SK-N-SH treated with all-trans-retinoic acid at 6 μM for 48 hours (cell line): ENCODE results near the gene PAPPA.
A peak's percentile ranks its signal among the peaks of the same experiment; 100 is the strongest.

Experiments used
- BACH2 ChIP-seq: fragments of 250-450 bp; sonication (Bioruptor Pico); IDR thresholded peaks from 2 replicates; pipeline ENCODE4 v1.9.0; 2021; ENCODE audit warnings: mild to moderate bottlenecking, borderline replicate concordance
- CSDC2 ChIP-seq: fragments of 250-450 bp; sonication (Bioruptor Pico); IDR thresholded peaks from 2 replicates; pipeline ENCODE4 v1.5.0; 2020; ENCODE audit warnings: mild to moderate bottlenecking, moderate library complexity
- ESRRG ChIP-seq: fragments of 250-450 bp; sonication (Bioruptor Pico); IDR thresholded peaks from 2 replicates; pipeline ENCODE4 v1.6.1; 2021; ENCODE audit warnings: mild to moderate bottlenecking
- ISL1 ChIP-seq: fragments of 250-450 bp; sonication (Bioruptor Pico); IDR thresholded peaks from 2 replicates; pipeline ENCODE4 v2.1.2; 2022; ENCODE audit warnings: mild to moderate bottlenecking, moderate library complexity
- PPARA ChIP-seq: fragments of 250-450 bp; sonication (Bioruptor Pico); IDR thresholded peaks from 2 replicates; pipeline ENCODE4 v1.5.0; 2020; ENCODE audit warnings: mild to moderate bottlenecking, borderline replicate concordance
- ZFP3 ChIP-seq: fragments of 250-450 bp; sonication (Bioruptor Pico); IDR thresholded peaks from 2 replicates; pipeline ENCODE4 v1.5.0; 2020; ENCODE audit warnings: mild to moderate bottlenecking, moderate library complexity
- ZFP30 ChIP-seq: fragments of 450-650 bp; formaldehyde crosslinking; IDR thresholded peaks from 2 replicates; pipeline ENCODE4 v1.5.0; 2022; ENCODE audit warnings: mild to moderate bottlenecking, moderate library complexity
- ZNF70 ChIP-seq: fragments of 450-650 bp; formaldehyde crosslinking; IDR thresholded peaks from 2 replicates; pipeline ENCODE4 v1.5.0; 2020; ENCODE audit warnings: mild to moderate bottlenecking, moderate library complexity
- ZNF8 ChIP-seq: fragments of 450-650 bp; formaldehyde crosslinking; IDR thresholded peaks from 2 replicates; pipeline ENCODE4 v1.5.0; 2020; ENCODE audit warnings: mild to moderate bottlenecking, moderate library complexity
- TF ChIP-seq, protein P1 (sequence below): fragments of 250-450 bp; sonication (Bioruptor Pico); IDR thresholded peaks from 2 replicates; pipeline ENCODE4 v1.5.1; 2020; ENCODE audit warnings: low read depth, mild to moderate bottlenecking, moderate library complexity
- TF ChIP-seq, protein P2 (sequence below): fragments of 250-450 bp; sonication (Bioruptor Pico); IDR thresholded peaks from 2 replicates; pipeline ENCODE4 v1.8.0; 2020; ENCODE audit warnings: mild to moderate bottlenecking, moderate library complexity, borderline replicate concordance
- TF ChIP-seq, protein P3 (sequence below): fragments of 250-450 bp; sonication (Bioruptor Pico); IDR thresholded peaks from 2 replicates; pipeline ENCODE4 v1.5.0; 2020; ENCODE audit warnings: mild to moderate bottlenecking, moderate library complexity

DNA sequence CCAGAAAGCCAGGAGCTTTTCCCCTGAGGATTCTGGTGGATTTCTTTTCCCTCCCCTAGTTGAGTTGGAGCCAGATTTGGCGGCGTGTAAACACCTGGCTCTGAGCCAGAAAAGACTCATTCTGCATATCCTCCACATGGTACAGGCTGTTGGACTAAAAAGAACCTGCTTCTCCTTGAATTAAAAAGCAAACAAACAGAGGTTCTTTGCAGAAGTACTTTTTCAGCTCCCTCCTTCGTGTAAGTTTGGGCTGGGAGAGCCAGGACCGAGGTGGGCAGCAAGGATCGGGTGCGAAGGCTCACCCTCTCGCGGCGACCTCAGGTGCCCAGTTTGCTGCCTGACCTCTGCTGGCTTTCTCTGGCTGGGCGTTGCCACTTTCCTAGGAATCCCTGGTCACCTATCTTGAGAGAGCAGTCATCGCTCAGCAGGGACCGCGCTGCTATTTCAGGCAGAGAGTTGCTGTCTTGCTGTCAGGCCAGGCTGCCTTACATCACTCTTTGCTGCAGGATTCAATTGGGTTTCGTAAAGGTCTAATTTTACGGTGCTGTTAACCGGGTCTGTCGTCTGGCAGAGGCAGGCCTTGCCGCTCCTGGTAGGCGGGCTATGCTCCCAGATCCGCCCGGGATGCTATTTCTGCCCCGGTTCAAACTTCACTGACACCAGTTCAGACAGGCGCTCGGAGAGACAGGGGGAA, 3.2 kb downstream of the PAPPA start:
- TF ChIP-seq ZNF8, result no peak
- TF ChIP-seq, protein P1, sequence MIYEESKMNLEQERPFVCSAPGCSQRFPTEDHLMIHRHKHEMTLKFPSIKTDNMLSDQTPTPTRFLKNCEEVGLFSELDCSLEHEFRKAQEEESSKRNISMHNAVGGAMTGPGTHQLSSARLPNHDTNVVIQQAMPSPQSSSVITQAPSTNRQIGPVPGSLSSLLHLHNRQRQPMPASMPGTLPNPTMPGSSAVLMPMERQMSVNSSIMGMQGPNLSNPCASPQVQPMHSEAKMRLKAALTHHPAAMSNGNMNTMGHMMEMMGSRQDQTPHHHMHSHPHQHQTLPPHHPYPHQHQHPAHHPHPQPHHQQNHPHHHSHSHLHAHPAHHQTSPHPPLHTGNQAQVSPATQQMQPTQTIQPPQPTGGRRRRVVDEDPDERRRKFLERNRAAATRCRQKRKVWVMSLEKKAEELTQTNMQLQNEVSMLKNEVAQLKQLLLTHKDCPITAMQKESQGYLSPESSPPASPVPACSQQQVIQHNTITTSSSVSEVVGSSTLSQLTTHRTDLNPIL (CRISPR knock-in tag), result no peak
- TF ChIP-seq ZNF70, result no peak
- TF ChIP-seq, protein P2, sequence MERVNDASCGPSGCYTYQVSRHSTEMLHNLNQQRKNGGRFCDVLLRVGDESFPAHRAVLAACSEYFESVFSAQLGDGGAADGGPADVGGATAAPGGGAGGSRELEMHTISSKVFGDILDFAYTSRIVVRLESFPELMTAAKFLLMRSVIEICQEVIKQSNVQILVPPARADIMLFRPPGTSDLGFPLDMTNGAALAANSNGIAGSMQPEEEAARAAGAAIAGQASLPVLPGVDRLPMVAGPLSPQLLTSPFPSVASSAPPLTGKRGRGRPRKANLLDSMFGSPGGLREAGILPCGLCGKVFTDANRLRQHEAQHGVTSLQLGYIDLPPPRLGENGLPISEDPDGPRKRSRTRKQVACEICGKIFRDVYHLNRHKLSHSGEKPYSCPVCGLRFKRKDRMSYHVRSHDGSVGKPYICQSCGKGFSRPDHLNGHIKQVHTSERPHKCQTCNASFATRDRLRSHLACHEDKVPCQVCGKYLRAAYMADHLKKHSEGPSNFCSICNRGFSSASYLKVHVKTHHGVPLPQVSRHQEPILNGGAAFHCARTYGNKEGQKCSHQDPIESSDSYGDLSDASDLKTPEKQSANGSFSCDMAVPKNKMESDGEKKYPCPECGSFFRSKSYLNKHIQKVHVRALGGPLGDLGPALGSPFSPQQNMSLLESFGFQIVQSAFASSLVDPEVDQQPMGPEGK (CRISPR knock-in tag), result no peak
- no peak for TF ChIP-seq PPARA (CRISPR knock-in tag)
- no peak for TF ChIP-seq ZFP30 (CRISPR knock-in tag)
- 0 out of 2 replicates have a peak, but pooled peaks have one; percentile 49 for TF ChIP-seq ZFP3 (CRISPR knock-in tag)
- no peak for TF ChIP-seq BACH2 (CRISPR knock-in tag)
- no peak for TF ChIP-seq CSDC2
- TF ChIP-seq ISL1, result no peak; the same call in 1 of the 2 replicates
- TF ChIP-seq, protein P3, sequence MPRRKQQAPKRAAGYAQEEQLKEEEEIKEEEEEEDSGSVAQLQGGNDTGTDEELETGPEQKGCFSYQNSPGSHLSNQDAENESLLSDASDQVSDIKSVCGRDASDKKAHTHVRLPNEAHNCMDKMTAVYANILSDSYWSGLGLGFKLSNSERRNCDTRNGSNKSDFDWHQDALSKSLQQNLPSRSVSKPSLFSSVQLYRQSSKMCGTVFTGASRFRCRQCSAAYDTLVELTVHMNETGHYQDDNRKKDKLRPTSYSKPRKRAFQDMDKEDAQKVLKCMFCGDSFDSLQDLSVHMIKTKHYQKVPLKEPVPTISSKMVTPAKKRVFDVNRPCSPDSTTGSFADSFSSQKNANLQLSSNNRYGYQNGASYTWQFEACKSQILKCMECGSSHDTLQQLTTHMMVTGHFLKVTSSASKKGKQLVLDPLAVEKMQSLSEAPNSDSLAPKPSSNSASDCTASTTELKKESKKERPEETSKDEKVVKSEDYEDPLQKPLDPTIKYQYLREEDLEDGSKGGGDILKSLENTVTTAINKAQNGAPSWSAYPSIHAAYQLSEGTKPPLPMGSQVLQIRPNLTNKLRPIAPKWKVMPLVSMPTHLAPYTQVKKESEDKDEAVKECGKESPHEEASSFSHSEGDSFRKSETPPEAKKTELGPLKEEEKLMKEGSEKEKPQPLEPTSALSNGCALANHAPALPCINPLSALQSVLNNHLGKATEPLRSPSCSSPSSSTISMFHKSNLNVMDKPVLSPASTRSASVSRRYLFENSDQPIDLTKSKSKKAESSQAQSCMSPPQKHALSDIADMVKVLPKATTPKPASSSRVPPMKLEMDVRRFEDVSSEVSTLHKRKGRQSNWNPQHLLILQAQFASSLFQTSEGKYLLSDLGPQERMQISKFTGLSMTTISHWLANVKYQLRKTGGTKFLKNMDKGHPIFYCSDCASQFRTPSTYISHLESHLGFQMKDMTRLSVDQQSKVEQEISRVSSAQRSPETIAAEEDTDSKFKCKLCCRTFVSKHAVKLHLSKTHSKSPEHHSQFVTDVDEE, result no peak
- no peak for TF ChIP-seq ESRRG (CRISPR knock-in tag)
